ENCODE results near the gene WWC2. TPM values are rescaled to one million over a fixed set of nuclear protein-coding genes. Genes with fewer than 3 reads are reported as not detected.

The WWC2 gene
- total RNA-seq, 1 experiment from 2014 or later = 39.1 TPM

DNA sequence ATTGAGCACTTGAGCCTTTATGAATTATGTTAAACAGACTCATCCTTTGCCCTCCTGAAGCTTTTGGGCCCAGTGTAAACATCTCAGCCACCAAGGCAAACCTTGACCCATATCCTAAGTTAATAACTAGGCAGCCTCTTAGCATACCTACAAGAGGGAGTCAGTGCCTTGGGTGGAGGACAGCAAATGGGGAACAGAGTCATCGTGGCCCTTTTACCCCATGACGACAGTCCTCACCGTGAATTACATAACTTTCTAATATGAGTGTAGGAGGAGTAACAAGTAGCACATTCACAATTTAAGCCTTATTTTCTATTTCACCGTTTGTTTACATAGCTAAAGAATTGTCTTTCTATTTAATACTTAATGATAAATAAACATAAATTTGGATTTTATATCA is 204.2 kb downstream of the WWC2 start:
- Histone ChIP-seq H3K9ac (ENCODE audit: low read length) (no peak overlapping the region), H3K4me1 (ENCODE audit: control insufficient read depth in 1 of 2, insufficient read depth in 2 of 2, low read length in 2 of 2) (no peaks in the 10 kb centered on the region), H4K20me1 (ENCODE audit: insufficient read depth) (no peaks in the 10 kb centered on the region), H3K79me2 (ENCODE audit: insufficient read depth, low read length) (no peaks in the 10 kb centered on the region), H3K27me3 (ENCODE audit: insufficient read depth, low read length) (no peaks in the 10 kb centered on the region), H2AFZ (ENCODE audit: low read depth, low read length, poor library complexity, severe bottlenecking) (no peak overlapping the region), H3K27ac (ENCODE audit: low read depth, low read length) (no peak overlapping the region), H3K9me3 (ENCODE audit: control insufficient read depth in 1 of 2, insufficient read depth in 1 of 2, low read depth in 1 of 2, low read length in 2 of 2) (no peaks in the 10 kb centered on the region), H3K36me3 (ENCODE audit: control insufficient read depth in 1 of 2, insufficient read depth in 2 of 2, low read length in 2 of 2) (no peaks in the 10 kb centered on the region; a peak in 1 of 4 replicates), H3K9me2 (ENCODE audit: insufficient read depth) (no peaks in the 10 kb centered on the region), H3K4me3 (replicated peaks in 1 of 2; ENCODE audit: low read depth in 1 of 2, low read length in 2 of 2) (no peak overlapping the region), H3K4me2 (ENCODE audit: low read length) (no peak overlapping the region)
- TF ChIP-seq RAD21 (IDR thresholded peaks at IDR 0.05; ENCODE audit: low read depth) (no peak), SRF (IDR thresholded peaks at IDR 0.05; ENCODE audit: low read depth) (no peak), EGR1 (IDR thresholded peaks at IDR 0.05; ENCODE audit: low read depth) (no peak), JUND (IDR thresholded peaks at IDR 0.05) (no peak)
- TF ChIP-seq, protein P1, sequence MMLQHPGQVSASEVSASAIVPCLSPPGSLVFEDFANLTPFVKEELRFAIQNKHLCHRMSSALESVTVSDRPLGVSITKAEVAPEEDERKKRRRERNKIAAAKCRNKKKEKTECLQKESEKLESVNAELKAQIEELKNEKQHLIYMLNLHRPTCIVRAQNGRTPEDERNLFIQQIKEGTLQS (IDR thresholded peaks at IDR 0.05) = no peak
- TF ChIP-seq, protein P2, sequence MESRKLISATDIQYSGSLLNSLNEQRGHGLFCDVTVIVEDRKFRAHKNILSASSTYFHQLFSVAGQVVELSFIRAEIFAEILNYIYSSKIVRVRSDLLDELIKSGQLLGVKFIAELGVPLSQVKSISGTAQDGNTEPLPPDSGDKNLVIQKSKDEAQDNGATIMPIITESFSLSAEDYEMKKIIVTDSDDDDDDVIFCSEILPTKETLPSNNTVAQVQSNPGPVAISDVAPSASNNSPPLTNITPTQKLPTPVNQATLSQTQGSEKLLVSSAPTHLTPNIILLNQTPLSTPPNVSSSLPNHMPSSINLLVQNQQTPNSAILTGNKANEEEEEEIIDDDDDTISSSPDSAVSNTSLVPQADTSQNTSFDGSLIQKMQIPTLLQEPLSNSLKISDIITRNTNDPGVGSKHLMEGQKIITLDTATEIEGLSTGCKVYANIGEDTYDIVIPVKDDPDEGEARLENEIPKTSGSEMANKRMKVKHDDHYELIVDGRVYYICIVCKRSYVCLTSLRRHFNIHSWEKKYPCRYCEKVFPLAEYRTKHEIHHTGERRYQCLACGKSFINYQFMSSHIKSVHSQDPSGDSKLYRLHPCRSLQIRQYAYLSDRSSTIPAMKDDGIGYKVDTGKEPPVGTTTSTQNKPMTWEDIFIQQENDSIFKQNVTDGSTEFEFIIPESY (IDR thresholded peaks at IDR 0.05; ENCODE audit: extremely low read depth, insufficient replicate concordance, low read length) = no peak
- ChIA-PET CTCF (no interaction called here), POLR2A (no interaction called here), RAD21 (ENCODE audit: low non-redundant PET in 1 of 2, low total read pairs in 2 of 2, uncharacterized antibody in 2 of 2, unreplicated experiment in 2 of 2) (no interaction called here)
- no TSS peak for BruUV-seq (replicated peaks)
- intact Hi-C loops (cut with micrococcal nuclease) = no loop called here
- ATAC-seq (no peak), DNase-seq (ENCODE audit: low read depth, low spot score) (no peak)

DNA sequence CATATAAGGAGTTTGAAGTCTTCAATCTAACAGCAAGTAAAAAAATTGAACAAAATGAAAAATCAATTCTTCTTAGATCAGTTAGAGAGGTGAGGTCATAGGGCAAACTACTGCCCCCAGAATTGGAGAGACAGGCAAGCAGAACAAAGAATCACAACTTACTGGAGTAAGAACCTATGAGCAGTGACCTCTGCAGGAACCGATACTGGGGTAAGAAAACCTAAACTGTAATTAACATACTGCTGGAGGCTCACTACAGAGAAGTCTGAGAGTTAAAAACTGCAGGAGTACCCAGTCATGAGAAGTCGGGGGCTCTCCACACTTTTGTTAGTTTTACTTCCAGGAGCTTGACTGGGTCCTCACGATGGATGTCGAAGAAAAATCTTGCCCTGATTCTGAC is 205.0 kb downstream of the WWC2 start:
- TF ChIP-seq EZH2 (IDR thresholded peaks at IDR 0.05) (no peak), SIN3A (IDR thresholded peaks at IDR 0.05; ENCODE audit: low read depth) (no peak)
- TF ChIP-seq, protein P1 (IDR thresholded peaks at IDR 0.05) = no peak
- CTCF ChIA-PET = no interaction called here
- Histone ChIP-seq H3K79me2 (ENCODE audit: insufficient read depth, low read length) (no peaks in the 10 kb centered on the region), H3K9me3 (ENCODE audit: control insufficient read depth in 1 of 2, insufficient read depth in 1 of 2, low read depth in 1 of 2, low read length in 2 of 2) (no peaks in the 10 kb centered on the region), H3K9ac (ENCODE audit: low read length) (no peak overlapping the region), H3K27ac (ENCODE audit: low read depth, low read length) (no peak overlapping the region), H3K4me2 (ENCODE audit: low read length) (no peak overlapping the region), H3K9me2 (ENCODE audit: insufficient read depth) (no peaks in the 10 kb centered on the region), H3K36me3 (ENCODE audit: control insufficient read depth in 1 of 2, insufficient read depth in 2 of 2, low read length in 2 of 2) (peaks cover 0 to 4% of the 10 kb centered on the region in 2 experiments; a peak in 1 of 4 replicates), H3K4me1 (ENCODE audit: control insufficient read depth in 1 of 2, insufficient read depth in 2 of 2, low read length in 2 of 2) (no peaks in the 10 kb centered on the region), H3K4me3 (replicated peaks in 1 of 2; ENCODE audit: low read depth in 1 of 2, low read length in 2 of 2) (no peak overlapping the region), H3K27me3 (ENCODE audit: insufficient read depth, low read length) (no peaks in the 10 kb centered on the region), H4K20me1 (ENCODE audit: insufficient read depth) (no peaks in the 10 kb centered on the region), H2AFZ (ENCODE audit: low read depth, low read length, poor library complexity, severe bottlenecking) (no peak overlapping the region)
- POLR2A ChIA-PET = no interaction called here
- RAD21 ChIA-PET (ENCODE audit: low non-redundant PET in 1 of 2, low total read pairs in 2 of 2, uncharacterized antibody in 2 of 2, unreplicated experiment in 2 of 2) = no interaction called here
- no TSS peak for BruUV-seq (replicated peaks)
- ATAC-seq (no peak), DNase-seq (ENCODE audit: low read depth, low spot score) (no peak)
- intact Hi-C loops (cut with micrococcal nuclease) = no loop called here
